Measurements from ENCODE around the gene AOPEP.

GRCh38 chr9:94921656-94922055 is 195.2 kb downstream of the AOPEP start:
- TF ChIP-seq, protein P1, sequence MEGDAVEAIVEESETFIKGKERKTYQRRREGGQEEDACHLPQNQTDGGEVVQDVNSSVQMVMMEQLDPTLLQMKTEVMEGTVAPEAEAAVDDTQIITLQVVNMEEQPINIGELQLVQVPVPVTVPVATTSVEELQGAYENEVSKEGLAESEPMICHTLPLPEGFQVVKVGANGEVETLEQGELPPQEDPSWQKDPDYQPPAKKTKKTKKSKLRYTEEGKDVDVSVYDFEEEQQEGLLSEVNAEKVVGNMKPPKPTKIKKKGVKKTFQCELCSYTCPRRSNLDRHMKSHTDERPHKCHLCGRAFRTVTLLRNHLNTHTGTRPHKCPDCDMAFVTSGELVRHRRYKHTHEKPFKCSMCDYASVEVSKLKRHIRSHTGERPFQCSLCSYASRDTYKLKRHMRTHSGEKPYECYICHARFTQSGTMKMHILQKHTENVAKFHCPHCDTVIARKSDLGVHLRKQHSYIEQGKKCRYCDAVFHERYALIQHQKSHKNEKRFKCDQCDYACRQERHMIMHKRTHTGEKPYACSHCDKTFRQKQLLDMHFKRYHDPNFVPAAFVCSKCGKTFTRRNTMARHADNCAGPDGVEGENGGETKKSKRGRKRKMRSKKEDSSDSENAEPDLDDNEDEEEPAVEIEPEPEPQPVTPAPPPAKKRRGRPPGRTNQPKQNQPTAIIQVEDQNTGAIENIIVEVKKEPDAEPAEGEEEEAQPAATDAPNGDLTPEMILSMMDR (conservative IDR thresholded peaks at IDR 0.05 in 1 of 2, IDR thresholded peaks at IDR 0.05 in 1 of 2; ENCODE audit: low read depth in 1 of 2, low read length in 2 of 2), result no peak
- TF ChIP-seq EZH2 (IDR thresholded peaks at IDR 0.05; ENCODE audit: low read length, missing control alignments), result no peak
